GM15510 (cell line): Measurements from ENCODE around the gene ELMO3.
A peak's percentile ranks its signal among the peaks of the same experiment; 100 is the strongest.

Source experiments
- POLR2A ChIP-seq: IDR thresholded peaks from 3 replicates; pipeline ENCODE4 v1.6.1; 2011; ENCODE audit warnings: borderline replicate concordance; ENCODE audit not compliant: insufficient read length; ENCODE audit errors: extremely low read depth

ELMO3 gene

DNA sequence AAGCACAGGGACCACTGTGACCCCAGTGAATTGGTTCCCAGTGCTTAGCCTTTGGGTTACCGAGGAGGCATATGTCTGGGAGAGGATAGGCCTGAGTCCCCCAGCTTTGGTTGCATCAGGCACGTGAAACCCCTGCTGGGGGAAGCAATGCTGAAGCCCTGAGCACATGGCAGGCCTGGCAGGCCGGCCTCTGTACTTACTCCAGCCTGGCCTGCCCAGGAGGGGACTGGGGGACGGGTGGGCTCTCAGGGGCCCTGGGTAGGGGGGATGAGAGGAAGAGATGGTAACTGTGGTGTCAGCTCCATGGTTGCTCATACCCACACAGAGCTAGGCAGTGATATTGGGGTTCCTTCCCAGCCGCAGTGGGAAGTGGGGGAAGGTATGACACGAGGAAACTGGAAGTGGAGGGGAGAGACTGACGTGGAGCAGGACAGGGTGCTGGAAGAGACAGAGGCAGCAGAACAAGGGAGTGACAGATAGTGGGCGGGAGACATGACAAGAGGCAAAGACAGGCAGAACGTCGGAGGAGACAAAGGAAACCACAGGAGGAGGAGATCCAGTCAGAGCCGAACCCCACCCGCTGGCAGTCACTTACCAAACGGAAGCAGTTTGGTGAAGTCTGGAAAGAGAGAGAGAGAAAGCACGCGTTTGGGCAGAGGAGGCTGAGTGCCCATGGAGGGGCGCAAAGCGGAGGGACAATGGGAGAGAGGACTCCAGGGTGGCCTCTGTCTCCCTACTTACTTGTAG is 37.1 kb downstream of the ELMO3 start:
- TF ChIP-seq POLR2A: no peak

GRCh38 chr16:67236563-67237395 is 37.8 kb downstream of the ELMO3 start:
- no peak for TF ChIP-seq POLR2A

DNA sequence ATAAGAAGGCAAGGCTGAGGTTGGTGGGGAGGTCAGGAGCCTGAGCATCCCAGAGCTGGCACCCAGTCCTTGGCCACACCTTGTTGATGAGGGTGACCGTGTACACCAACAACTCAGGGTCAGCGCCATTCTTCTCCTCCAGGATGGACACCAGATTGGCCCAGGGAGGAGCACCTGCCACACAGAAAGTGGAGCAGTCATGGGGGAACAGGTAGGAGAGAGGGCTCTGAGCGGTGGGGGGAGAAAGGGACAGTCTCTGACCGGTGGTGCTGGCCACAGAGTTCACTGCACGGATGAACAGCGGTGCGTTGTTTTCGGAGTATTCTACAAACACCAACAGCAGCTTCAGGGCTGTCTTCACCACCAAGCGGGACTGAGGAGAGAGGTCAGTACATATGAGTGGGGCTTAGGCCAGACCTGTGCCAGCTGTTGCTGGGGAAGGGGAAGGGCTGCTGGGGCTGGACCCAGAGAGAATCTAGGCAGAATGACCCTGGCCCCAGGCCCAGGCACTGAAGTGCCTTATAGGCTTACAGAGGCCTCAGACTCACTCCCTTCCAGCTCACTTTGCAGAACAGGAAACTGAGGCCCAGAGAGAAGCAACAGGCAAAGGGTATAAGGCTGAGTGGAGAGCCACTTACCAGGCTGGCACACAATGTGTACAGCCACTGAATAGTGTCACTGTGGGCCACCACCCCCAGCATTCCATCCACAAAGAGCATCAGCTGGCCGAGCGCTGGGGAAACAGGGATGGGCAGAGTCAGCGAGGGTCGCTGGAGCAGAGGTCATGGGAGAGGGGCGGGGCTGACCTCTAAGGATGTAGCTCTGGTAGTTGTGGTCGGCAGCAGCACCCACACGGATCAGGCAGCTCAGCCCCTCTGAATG is 38.7 kb downstream of the ELMO3 start:
- no peak for TF ChIP-seq POLR2A

GRCh38 chr16:67238278-67238575 is 39.3 kb downstream of the ELMO3 start:
- no peak for TF ChIP-seq POLR2A

- TF ChIP-seq POLR2A: no peak
Measured at GRCh38 chr16:67238806-67239470, 40.0 kb downstream of the ELMO3 start.

- no peak for TF ChIP-seq POLR2A
Measured at GRCh38 chr16:67240506-67240905, 41.6 kb downstream of the ELMO3 start.

DNA sequence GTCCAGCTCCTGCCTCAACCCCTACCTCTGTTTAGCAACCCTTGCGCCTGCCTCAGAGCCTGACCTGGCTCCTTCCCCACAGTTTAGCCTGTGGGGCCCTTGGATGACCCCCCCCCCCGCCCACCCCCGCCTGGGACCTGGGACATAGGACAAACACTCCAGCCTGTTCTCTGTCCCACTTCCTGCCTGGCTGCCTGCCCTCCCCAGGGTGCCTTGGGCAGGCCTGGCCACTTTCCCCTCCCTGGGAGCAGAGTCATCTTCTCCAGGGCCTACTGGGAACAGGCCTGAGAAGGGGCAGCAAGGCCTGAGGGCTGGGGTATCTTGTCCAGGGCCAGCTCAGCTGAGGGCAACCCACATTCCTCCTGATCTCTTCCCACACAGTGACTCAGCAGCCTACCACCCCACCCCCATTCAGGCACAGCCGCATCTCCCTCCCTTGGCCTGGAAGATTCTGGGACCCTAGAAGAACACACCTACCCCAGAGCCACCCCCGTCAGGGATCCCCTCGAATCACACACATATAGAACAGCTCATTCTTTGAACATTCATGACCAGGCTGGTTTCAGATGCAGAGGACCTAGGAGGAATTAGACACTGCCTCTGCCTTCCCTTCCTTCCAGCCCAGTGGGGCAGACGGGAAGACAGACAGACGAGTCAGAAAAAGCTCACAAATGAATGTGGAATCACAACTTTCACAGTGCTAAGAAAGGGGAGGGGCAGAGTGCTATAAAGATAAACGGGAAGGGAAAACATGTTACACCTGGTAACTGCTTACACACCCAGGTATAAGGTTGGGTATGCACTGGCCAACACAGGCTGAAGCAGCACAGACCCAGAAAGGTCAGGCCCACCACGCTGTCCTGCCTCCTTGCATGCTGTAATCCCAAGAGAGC is 42.3 kb downstream of the ELMO3 start:
- TF ChIP-seq POLR2A: no peak

- TF ChIP-seq POLR2A: no peak
Measured at GRCh38 chr16:67242138-67242730, 43.3 kb downstream of the ELMO3 start.

GRCh38 chr16:67243481-67243880 is 44.5 kb downstream of the ELMO3 start:
- TF ChIP-seq POLR2A: no peak

DNA sequence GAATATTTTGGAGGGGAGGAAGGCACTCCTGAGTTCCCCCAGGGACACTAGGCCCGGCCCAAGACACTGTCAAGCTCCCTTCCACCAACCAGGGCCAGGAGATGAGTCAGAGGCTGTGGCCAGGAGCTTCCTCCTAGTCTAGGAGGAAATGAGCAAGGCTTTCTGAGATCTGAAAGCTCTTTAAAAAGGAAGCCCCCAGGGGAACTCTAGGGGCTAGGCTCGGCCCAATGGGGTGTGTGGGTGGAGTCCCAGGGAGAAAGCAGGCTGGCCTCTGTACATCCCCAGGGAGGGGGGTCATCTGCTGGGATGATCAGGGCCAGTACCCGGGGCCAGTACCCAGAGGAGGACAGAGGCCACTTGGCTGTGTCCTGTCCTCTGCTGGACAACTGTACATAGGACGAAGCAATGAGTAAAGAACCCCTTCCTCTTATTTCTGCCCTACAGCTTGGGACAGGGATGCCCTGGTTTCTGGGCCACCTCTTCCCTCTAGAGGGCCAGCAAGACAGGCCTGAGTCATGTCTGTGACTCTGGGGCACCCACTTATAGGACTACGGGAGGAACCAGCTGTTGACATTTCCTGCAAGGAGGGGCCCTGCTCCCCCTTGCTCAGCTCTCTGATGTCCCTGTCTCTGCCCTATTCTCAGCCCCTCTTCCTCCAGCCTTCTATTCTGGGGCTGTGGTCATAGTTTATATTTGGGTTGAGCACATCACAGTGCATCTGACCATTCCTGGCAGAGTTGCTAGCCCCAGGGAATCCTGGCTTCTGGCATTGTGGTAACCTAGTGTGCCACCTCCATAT is 45.7 kb downstream of the ELMO3 start:
- peak; percentile 59 for TF ChIP-seq POLR2A

- TF ChIP-seq POLR2A: no peak
Measured at GRCh38 chr16:67245186-67245585, 46.3 kb downstream of the ELMO3 start.

DNA sequence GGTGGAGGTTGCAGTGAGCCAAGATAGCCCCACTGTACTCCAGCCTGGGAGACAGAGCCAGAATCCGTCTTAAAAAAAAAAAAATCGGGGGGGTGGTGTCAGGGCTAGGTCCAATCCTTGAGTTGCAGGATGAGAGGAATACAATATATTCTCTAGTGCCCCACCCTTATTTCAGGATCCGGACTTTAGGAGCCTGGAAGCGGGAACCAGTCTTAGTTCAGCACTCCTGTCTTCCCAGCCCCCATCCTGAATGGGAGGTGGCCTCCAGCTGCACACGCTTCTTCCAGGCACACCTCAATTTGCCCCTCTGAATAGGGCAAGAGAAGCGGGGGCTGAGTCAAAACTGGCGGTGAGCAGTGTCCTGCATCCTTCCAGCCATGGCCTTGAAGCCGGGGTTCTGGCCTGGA is 46.7 kb downstream of the ELMO3 start:
- no peak for TF ChIP-seq POLR2A

DNA sequence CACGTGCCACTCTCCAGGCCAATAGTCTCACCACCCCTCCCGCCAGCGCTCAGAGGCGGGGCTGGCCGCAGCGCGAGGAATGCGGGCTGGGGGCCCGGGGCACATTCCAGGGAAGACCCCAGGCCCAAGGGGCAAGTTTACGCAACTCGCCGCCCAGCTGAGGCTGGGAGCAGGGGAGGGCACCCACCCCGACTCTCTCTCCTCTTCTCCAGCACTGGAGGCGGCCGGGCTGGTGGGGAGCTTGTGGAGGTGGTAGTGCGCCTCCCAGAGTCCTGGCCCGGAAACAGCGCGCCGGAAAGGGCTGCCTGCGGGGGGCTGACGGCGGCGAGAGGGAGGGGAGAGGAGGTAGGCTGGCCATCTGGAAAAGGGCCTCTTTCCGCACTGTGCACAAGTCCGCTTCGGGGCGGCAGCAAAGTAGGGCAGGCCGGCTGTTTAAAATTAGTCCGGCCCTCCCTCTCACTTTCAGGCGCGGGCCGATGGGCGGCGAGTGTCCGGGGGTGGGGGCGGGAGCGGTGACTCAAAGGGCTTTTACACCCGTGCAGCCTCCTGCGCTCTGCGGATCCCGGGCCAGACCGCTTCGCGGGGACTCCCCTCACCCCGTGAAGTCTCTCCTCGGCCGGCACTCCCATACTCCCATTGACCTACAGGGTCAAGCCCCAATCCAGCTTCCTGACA is 47.3 kb downstream of the ELMO3 start:
- peak; percentile 41 for TF ChIP-seq POLR2A

- no peak for TF ChIP-seq POLR2A
Measured at GRCh38 chr16:67246756-67247191, 47.8 kb downstream of the ELMO3 start.
